HG02763 (cell line): ENCODE results near the gene ANKHD1.
"Not testable (repeated sequence)": the region's sequence is repeated elsewhere in the genome, so short reads cannot be mapped to it uniquely, and the experiment has no call there.

Experiments used
- ATAC-seq: cut with Tn5 transposase; IDR thresholded peaks from one replicate; pipeline ENCODE4 v1.9.1; 2021; ENCODE audit warnings: mild to moderate bottlenecking, moderate library complexity; ENCODE audit not compliant: unreplicated experiment

Gene ANKHD1

GRCh38 chr5:140418862-140419520, 17.4 kb downstream of the ANKHD1 start:
- ATAC-seq, result no peak

- ATAC-seq, result no peak
These were observed 18.6 kb downstream of the ANKHD1 start for GRCh38 chr5:140420226-140420570.

GRCh38 chr5:140420665-140421361, 19.2 kb downstream of the ANKHD1 start:
- ATAC-seq, result no peak

GRCh38 chr5:140421375-140421774, 19.7 kb downstream of the ANKHD1 start:
- not testable (repeated sequence) for ATAC-seq

GRCh38 chr5:140423609-140424008, 22.0 kb downstream of the ANKHD1 start:
- no peak for ATAC-seq

- no peak for ATAC-seq
These were observed 22.5 kb downstream of the ANKHD1 start for GRCh38 chr5:140424135-140424534.

GRCh38 chr5:140427726-140428125, 26.1 kb downstream of the ANKHD1 start:
- not testable (repeated sequence) for ATAC-seq

- no peak for ATAC-seq
These were observed 28.1 kb downstream of the ANKHD1 start for GRCh38 chr5:140429724-140430123.

GRCh38 chr5:140432212-140432611, 30.6 kb downstream of the ANKHD1 start:
- no peak for ATAC-seq

- no peak for ATAC-seq
These were observed 31.3 kb downstream of the ANKHD1 start for GRCh38 chr5:140432916-140433315.

- ATAC-seq, result not testable (repeated sequence)
These were observed 55.7 kb downstream of the ANKHD1 start for GRCh38 chr5:140457368-140457767.

- ATAC-seq, result no peak
These were observed 65.5 kb downstream of the ANKHD1 start for GRCh38 chr5:140466981-140467742.

GRCh38 chr5:140468188-140468587, 66.6 kb downstream of the ANKHD1 start:
- ATAC-seq, result no peak

GRCh38 chr5:140469259-140469658, 67.6 kb downstream of the ANKHD1 start:
- ATAC-seq, result no peak

- no peak for ATAC-seq
These were observed 78.8 kb downstream of the ANKHD1 start for GRCh38 chr5:140480310-140481014.

GRCh38 chr5:140481758-140482157, 80.1 kb downstream of the ANKHD1 start:
- ATAC-seq, result no peak

- no peak for ATAC-seq
These were observed 81.4 kb downstream of the ANKHD1 start for GRCh38 chr5:140483055-140483454.

- ATAC-seq, result not testable (repeated sequence)
These were observed 86.5 kb downstream of the ANKHD1 start for GRCh38 chr5:140488141-140488540.

GRCh38 chr5:140488914-140489313, 87.3 kb downstream of the ANKHD1 start:
- no peak for ATAC-seq

- no peak for ATAC-seq
These were observed 96.3 kb downstream of the ANKHD1 start for GRCh38 chr5:140497897-140498296.

- ATAC-seq, result no peak
These were observed 97.0 kb downstream of the ANKHD1 start for GRCh38 chr5:140498591-140498990.
